Dendritic cell treated with granulocyte-macrophage colony-stimulating factor and Interleukin-4, amounts not matched to agents 40 ng/mL and 50 ng/mL, for 4 days (primary cell): ENCODE measurements around the gene AKR1C2.
"Not testable (repeated sequence)": the region's sequence is repeated elsewhere in the genome, so short reads cannot be mapped to it uniquely, and the experiment has no call there.

Source experiments
- H3K27ac Mint-ChIP-seq: one replicate; pipeline ENCODE4 v1.8.0; 2022; ENCODE audit warnings: mild to moderate bottlenecking, mixed read lengths
- H3K27me3 Mint-ChIP-seq: one replicate; pipeline ENCODE4 v1.8.0; 2022; ENCODE audit warnings: mild to moderate bottlenecking, mixed read lengths
- H3K36me3 Mint-ChIP-seq: one replicate; pipeline ENCODE4 v1.8.0; 2022; ENCODE audit warnings: low read depth, mixed read lengths
- H3K4me1 Mint-ChIP-seq: one replicate; pipeline ENCODE4 v1.8.0; 2022; ENCODE audit warnings: low read depth, mixed read lengths
- H3K4me3 Mint-ChIP-seq: one replicate; pipeline ENCODE4 v1.8.0; 2022; ENCODE audit warnings: mild to moderate bottlenecking, moderate library complexity, mixed read lengths
- H3K9me3 Mint-ChIP-seq: one replicate; pipeline ENCODE4 v1.8.0; 2022; ENCODE audit warnings: mixed read lengths
- intact Hi-C: fragments of 100-400 bp; cut with micrococcal nuclease; formaldehyde crosslinking; loops from one replicate; pipeline ENCODE4 v1.15.0; 2022

Gene AKR1C2

DNA sequence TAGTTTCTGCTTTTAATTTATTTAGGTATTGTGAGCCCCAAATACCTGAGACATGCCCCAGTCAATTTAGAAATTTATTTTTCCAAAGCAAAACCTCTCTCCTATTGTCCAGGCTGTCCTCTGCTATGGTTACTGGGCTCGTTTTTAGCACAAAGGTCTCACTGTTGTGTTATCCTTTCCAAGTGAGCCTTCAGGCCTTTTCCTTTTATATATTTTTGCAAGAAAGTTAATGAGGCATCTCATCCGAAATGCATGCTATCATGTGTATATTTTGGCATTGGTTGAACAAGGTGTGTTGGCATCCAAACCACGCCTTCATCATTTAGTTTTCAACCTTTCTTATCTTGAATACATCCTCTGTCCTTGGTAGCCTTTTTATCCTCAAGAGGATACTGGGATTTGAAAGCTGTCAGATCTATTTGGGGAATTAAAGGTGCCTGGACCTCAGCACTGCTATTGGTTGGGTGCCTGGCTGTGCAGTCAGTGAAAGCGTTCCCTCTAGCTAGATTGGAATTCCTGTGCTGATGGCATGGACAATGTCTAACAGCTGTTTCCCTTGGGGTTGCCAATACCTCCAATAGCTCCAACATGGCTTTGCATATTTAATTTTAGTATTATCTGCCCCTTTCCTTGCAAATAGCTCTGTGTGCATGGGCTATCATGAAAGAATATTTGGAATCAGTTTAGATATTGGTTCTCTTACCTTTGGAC lies 10.7 kb upstream of the AKR1C2 start:
- H3K36me3 Mint-ChIP-seq, H3K4me3 Mint-ChIP-seq, intact Hi-C loops, H3K27me3 Mint-ChIP-seq, H3K4me1 Mint-ChIP-seq, H3K27ac Mint-ChIP-seq, H3K9me3 Mint-ChIP-seq: not testable (repeated sequence)

DNA sequence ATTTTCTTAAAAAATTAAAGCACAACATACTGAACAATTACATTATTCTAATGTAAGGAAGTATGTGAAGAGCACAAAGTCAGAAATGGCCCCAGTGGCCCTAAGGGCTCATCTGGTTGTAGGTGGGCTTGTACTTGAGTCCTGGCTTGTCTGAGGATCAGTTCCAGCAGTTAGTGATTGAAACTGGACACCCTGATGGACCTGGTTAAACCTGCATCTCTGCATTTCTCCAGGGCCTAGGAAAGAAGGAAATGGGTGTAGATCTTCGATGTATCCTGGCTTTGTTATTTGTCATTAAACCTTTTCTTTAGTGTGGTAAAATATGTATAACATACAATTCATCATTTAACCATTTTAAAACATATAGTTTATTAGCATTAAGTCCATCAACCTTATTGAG lies 9.7 kb upstream of the AKR1C2 start:
- Mint-ChIP-seq H3K4me1 (peaks cover 12% of the 10 kb centered on the region), H3K9me3 (no peaks in the 10 kb centered on the region), H3K36me3 (no peaks in the 10 kb centered on the region), H3K27me3 (peaks cover 4% of the 10 kb centered on the region), H3K27ac (no peak overlapping the region), H3K4me3 (no peak overlapping the region)
- intact Hi-C loops = no loop called here

DNA sequence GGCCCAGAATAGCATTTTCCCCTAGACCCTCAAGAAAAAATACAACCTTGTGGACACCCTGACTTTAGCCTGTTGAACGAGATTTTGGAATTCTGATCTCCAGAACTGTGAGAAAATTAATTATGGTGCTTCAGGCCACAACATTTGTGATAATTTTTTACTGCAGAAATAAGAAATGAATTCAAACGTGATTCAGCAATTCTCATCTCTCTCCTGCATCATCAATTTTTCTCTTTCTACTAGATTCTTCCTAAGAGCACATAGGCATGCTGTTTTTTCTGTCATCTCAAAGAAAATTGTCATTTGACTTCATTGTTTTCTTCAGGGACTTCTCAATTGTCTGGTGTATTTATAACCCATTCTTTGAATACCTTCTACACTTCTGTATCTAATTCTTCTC lies 8.9 kb upstream of the AKR1C2 start:
- H3K4me1 Mint-ChIP-seq = peaks cover 20% of the 10 kb centered on the region
- H3K27me3 Mint-ChIP-seq = peaks cover 2% of the 10 kb centered on the region
- no peak overlapping the region for H3K4me3 Mint-ChIP-seq
- H3K36me3 Mint-ChIP-seq = no peaks in the 10 kb centered on the region
- H3K9me3 Mint-ChIP-seq = no peaks in the 10 kb centered on the region
- no peak overlapping the region for H3K27ac Mint-ChIP-seq
- intact Hi-C loops = no loop called here

DNA sequence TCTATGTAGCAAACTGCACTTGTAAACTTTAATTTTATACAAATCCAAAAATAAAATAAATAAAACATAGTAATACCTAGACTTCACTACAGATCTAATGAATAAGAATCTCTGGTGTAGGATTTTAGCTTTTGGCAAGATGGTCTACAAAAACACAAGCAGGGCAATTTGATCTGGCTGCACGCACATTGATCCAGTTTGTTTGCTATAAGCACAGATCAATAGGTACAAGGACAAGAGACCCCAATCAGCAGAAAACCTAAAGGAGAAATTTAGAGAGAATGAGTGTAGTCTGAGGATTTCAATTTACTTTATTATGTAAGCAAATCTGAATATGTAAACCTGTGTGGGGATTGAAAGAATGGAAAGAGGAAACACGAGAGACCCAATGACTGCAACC lies 7.7 kb upstream of the AKR1C2 start:
- H3K27ac Mint-ChIP-seq, H3K27me3 Mint-ChIP-seq, H3K9me3 Mint-ChIP-seq, intact Hi-C loops, H3K36me3 Mint-ChIP-seq, H3K4me3 Mint-ChIP-seq: not testable (repeated sequence)
- peaks cover 20% of the 10 kb centered on the region for H3K4me1 Mint-ChIP-seq

DNA sequence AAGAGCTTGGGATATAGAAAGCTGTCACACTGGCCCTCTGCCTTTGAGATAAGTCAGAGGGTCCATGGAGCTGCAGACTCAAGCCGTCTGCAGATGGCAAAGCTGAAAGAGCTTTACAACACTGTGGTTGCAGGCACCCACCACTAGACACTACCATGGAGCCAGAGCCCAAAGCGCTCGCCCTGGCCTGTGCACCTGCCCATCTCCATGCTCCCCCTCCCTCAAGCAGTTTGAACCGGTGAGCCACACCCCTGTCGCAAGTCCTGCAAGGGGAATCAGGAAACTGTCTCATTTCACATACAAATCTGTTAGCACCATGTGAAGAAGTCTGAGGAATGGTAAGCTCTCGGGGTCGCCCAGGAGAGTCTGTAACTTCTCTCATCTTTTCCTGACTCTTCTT lies 6.4 kb upstream of the AKR1C2 start:
- H3K4me3 Mint-ChIP-seq, H3K36me3 Mint-ChIP-seq, H3K9me3 Mint-ChIP-seq, intact Hi-C loops, H3K27me3 Mint-ChIP-seq, H3K27ac Mint-ChIP-seq: not testable (repeated sequence)
- H3K4me1 Mint-ChIP-seq = peaks cover 20% of the 10 kb centered on the region

DNA sequence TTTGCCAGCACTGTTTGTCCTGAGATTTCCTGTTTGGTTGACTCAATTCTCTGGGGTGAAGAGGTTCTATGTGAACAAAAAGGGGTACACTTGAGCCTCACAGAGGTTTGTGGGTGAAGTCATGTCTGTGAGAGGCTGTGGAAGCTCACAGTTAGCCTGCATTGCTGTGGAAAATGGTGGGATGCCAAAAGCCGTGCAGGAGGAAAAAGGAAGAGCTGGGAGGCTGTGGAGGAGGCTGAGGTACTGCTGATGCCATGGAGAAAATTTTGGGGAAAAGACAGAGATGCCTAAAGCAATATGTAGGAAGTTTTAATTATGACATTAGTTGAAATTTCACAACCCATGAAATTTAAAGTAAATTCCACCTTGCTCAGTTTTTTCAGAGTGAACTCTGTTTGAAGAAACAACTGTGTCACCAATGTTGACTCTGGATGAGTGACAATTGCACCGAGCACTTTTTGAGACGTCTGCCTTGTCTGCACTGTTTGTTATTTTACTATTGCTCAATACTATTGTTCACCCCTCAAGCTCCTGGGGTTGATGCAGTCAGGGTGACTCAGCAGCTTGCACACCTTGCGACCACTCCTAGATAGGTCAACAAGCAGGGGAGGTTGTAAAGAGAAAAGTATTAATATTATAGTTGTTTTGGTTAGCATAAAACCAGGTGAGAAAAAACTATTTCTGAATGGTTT lies 5.3 kb upstream of the AKR1C2 start:
- H3K36me3 Mint-ChIP-seq, intact Hi-C loops, H3K27me3 Mint-ChIP-seq, H3K9me3 Mint-ChIP-seq, H3K4me3 Mint-ChIP-seq: not testable (repeated sequence)
- peaks cover 20% of the 10 kb centered on the region for H3K4me1 Mint-ChIP-seq
- peak overlapping the region; percentile 41 for H3K27ac Mint-ChIP-seq

DNA sequence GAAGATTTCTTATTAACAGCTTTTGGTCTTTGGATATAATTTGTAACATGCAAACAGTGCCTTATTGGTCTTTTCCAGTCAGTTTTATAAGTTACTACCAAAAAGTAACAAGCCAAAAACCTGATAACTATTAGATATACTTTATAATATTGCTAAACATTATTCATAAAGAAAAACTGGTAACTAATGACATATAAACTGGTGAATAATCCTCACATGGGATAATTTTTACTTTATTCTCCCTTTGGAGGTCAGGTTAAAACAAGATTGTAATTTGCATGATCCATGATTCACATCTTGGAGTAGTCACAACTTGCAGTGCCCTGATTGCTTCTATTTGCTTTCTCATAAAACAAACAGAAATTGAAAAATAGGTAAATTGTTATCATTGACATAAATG lies 844 bp upstream of the AKR1C2 start:
- H3K27me3 Mint-ChIP-seq, intact Hi-C loops, H3K36me3 Mint-ChIP-seq, H3K4me3 Mint-ChIP-seq, H3K27ac Mint-ChIP-seq, H3K9me3 Mint-ChIP-seq: not testable (repeated sequence)
- H3K4me1 Mint-ChIP-seq = peaks cover 15% of the 10 kb centered on the region

DNA sequence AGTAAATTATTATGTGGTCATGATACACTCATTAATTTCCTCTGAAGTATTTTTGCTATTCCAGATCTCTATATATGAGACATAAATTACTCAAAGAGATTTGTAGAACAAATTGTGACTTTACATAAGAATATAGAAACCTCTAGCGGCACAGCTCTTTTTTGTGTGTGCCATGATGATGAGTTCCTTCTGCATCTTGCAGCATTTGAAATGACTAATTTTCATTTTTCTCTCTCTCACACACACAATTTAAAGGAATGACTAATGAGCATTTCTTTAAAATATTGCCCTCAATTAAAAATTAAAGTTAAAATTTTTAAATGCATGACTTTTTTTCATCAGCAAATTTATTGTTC lies 351 bp upstream of the AKR1C2 start:
- intact Hi-C loops, H3K4me3 Mint-ChIP-seq, H3K27me3 Mint-ChIP-seq, H3K36me3 Mint-ChIP-seq, H3K27ac Mint-ChIP-seq, H3K9me3 Mint-ChIP-seq: not testable (repeated sequence)
- peaks cover 14% of the 10 kb centered on the region for H3K4me1 Mint-ChIP-seq

DNA sequence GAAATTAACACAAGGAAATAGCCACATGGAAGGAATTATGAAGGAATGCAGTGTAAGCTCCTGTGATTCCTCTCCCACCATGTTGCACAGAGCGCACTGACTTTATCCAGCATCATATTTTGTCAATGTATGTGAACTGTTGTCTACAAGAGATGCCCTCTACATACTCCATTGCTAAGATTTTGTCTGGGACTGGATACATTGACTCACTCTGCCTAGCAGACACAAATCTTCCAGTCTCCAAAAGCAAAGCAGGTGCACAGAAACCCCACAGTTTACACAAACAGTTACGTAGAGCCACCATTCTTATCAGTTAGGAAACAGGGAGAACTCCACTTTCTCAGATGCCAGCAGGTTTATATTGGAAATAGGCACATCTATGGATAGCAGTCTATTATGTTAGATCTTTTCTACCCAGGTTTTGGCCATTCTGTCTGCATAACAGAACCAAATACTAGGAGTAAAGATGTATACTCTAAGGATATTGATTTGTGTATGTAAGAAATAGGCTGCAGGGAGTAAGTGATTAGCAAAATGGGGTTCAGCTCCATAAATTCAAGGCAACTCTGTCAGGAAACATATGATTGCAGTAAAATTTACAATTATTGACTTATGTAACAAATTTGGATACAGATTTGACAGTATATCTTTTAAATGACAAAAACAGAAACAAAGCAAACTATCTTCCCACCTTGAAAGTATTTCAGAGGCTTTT lies 1.5 kb downstream of the AKR1C2 start:
- Mint-ChIP-seq H3K27ac (no peak overlapping the region), H3K9me3 (no peaks in the 10 kb centered on the region), H3K27me3 (no peaks in the 10 kb centered on the region), H3K36me3 (no peaks in the 10 kb centered on the region), H3K4me3 (no peak overlapping the region), H3K4me1 (no peaks in the 10 kb centered on the region)
- intact Hi-C loops = no loop called here

DNA sequence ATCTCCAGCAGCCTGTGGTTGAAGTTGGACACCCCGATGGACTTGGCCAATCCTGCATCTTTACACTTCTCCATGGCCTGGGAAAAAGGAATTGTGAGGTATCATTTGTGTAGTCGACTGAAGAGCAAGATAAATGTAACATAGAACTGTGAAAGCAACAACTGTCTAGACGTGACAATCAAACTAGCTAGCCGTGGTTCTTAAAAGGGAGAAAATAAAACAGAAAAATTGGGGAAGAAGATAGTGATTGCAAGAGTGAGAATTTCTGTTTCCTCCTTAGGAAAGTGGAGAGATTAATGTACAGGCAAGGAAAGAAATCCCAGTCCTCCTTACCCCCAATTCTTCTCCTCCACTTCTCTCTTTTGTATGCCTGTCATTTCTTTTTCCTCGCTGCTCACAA lies 5.0 kb downstream of the AKR1C2 start:
- no peak overlapping the region for H3K4me3 Mint-ChIP-seq
- H3K9me3 Mint-ChIP-seq = no peaks in the 10 kb centered on the region
- H3K36me3 Mint-ChIP-seq = no peaks in the 10 kb centered on the region
- H3K4me1 Mint-ChIP-seq = no peaks in the 10 kb centered on the region
- H3K27me3 Mint-ChIP-seq = no peaks in the 10 kb centered on the region
- H3K27ac Mint-ChIP-seq = no peak overlapping the region
- intact Hi-C loops = no loop called here

DNA sequence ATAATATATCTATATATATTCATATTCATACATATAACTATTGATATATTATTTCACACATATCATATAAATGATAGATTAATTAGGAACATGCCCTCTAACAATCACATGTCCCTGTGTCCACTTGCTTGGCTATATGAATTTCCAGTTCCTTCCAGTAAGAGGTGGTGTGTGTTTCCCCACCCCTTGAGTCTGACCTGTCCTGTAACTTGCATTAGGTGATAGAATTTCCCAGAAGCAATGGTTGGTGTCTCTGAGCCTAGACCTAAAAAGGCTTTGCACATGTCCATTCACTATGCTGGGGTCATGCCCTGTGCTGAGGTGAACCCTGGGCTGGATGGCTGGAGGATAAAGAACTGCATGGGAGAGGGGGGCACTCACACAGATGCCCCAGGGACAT lies 9.4 kb downstream of the AKR1C2 start:
- H3K4me3 Mint-ChIP-seq, H3K4me1 Mint-ChIP-seq, H3K27me3 Mint-ChIP-seq, intact Hi-C loops, H3K27ac Mint-ChIP-seq, H3K36me3 Mint-ChIP-seq, H3K9me3 Mint-ChIP-seq: not testable (repeated sequence)

DNA sequence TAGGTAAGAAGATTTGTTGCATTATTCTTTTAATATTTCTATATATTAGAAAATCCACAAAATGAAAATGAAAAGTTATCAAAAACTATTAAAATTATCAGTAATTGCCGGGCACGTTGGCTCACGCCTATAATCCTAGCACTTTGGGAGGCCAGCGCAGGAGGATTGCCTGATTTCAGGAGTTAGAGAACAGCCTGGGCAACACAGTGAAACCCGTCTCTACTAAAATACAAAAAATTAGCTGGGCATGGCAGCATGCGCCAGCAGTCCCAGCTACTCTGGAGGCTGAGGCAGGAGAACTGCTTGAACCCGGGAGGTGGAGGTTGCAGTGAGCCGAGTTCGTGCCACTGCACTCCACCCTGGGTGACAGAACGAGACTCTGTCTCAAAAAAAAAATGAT lies 11.1 kb downstream of the AKR1C2 start:
- H3K9me3 Mint-ChIP-seq, H3K36me3 Mint-ChIP-seq, H3K4me3 Mint-ChIP-seq, H3K4me1 Mint-ChIP-seq, H3K27me3 Mint-ChIP-seq, H3K27ac Mint-ChIP-seq, intact Hi-C loops: not testable (repeated sequence)

DNA sequence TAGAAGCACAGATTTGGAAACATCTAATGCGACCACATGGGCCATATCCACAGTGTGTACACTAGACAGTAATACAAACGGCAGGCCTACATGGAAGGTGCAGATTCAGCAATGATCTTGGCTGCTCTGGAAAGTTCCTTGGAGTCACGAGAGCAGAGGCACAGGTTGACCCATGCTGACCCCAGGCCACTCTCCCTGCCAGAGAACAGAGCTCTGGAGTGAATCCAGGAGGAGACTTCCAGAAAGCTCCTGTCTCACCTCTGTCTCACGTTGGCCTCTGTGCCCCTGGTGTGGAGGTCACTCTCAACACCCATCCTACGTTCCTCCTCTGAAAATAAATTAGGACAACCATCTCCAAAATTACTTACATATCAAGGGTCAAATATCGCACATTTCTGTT lies 12.2 kb downstream of the AKR1C2 start:
- H3K4me1 Mint-ChIP-seq, intact Hi-C loops, H3K9me3 Mint-ChIP-seq, H3K36me3 Mint-ChIP-seq, H3K4me3 Mint-ChIP-seq, H3K27me3 Mint-ChIP-seq, H3K27ac Mint-ChIP-seq: not testable (repeated sequence)

DNA sequence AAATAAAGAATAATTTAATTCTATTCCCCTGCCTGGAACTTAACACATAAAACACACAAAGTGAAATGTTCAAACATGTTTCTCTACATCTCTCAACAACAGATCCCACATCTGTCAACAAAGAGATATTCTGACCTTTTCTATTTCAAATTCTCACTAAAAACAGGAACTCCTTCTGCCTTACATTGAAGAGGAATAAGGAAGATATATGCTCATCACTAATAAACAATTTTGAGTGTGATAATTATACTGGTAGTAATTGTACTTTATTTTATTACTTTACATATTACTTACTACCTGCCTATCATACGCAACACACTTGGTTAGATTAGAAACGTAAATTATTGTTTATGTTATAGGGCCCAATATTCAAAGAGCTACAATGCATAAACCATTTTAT lies 13.4 kb downstream of the AKR1C2 start:
- Mint-ChIP-seq H3K27me3 (no peaks in the 10 kb centered on the region), H3K36me3 (no peaks in the 10 kb centered on the region), H3K9me3 (no peaks in the 10 kb centered on the region), H3K4me1 (no peaks in the 10 kb centered on the region), H3K27ac (no peak overlapping the region), H3K4me3 (no peak overlapping the region)
- intact Hi-C loops = no loop called here
